HepG2 (cell line): ENCODE measurements around the gene MKNK1. TPM values are rescaled to one million over a fixed set of nuclear protein-coding genes. Genes with fewer than 3 reads are reported as not detected.

Experiments used
- ATAC-seq: fragments of 200-7000 bp; cut with Tn5 transposase; 3 replicates; pipeline ENCODE4 v1.9.1; 2020; ENCODE audit warnings: mild to moderate bottlenecking, moderate library complexity
- BruUV-seq: library from RNA; stranded (reverse); fragments of 400-500 nt; replicated peaks from 2 replicates; lab custom pipeline; 2021; lab: Mats Ljungman, UMichigan
- CTCF ChIA-PET: fragments of 300-600 bp; formaldehyde crosslinking; extraction: SDS; loops from one replicate; lab custom pipeline; 2021; ENCODE audit warnings: low total read pairs, inconsistent platforms, low intra/inter-chr PET ratio; lab: Yijun Ruan, JAX
- POLR2A ChIA-PET: fragments of 350-600 bp; sonication (Branson Sonifier 250); formaldehyde crosslinking; loops from one replicate; lab custom pipeline; 2020; ENCODE audit warnings: antibody characterized with exemption, inconsistent platforms; lab: Yijun Ruan, JAX
- DNase-seq: peaks from one replicate; pipeline ENCODE4 v3.0.0-alpha.2; 2015; ENCODE audit warnings: low spot score
- FAIRE-seq: peaks from 3 replicates; lab custom pipeline; 2011; peaks lifted over from hg19 to GRCh38; lab: Jason Lieb, UNC
- H2AFZ ChIP-seq: one replicate; pipeline ENCODE4 v1.6.1; 2011; ENCODE audit warnings: low read length, inconsistent platforms
- H3K27ac ChIP-seq: fragments of 300-600 bp; 3 replicates; pipeline ENCODE4 v1.8.0; 2011; ENCODE audit warnings: mixed run types, mild to moderate bottlenecking, mixed read lengths, low read length, inconsistent platforms; ENCODE audit not compliant: insufficient read depth; ENCODE audit errors: extremely low read length
- H3K27me3 ChIP-seq, 2 experiments: fragments of 200-600 bp in 1 of 2; 2 replicates in 1 of 2; 3 replicates in 1 of 2; pipeline versions ENCODE4 v1.6.0 to v1.8.0; 2011; ENCODE audit warnings: low read length in 2 of 2, mild to moderate bottlenecking in 2 of 2, moderate library complexity in 2 of 2, inconsistent platforms in 1 of 2; ENCODE audit not compliant: insufficient read depth in 2 of 2, control insufficient read depth in 1 of 2
- H3K36me3 ChIP-seq, 2 experiments: fragments of 200-600 bp in 1 of 2; replicated peaks in 1 of 2; 2 replicates in 1 of 2; 3 replicates in 1 of 2; pipeline versions ENCODE4 v1.5.1 to v1.8.0; 2011; ENCODE audit warnings: low read length in 2 of 2, inconsistent platforms in 1 of 2; ENCODE audit not compliant: insufficient read depth in 2 of 2, control insufficient read depth in 1 of 2
- H3K4me1 ChIP-seq: 2 replicates; pipeline ENCODE4 v1.5.1; 2012; ENCODE audit warnings: low read length, inconsistent platforms; ENCODE audit not compliant: insufficient read depth
- H3K4me2 ChIP-seq: 2 replicates; pipeline ENCODE4 v1.6.0; 2011; ENCODE audit warnings: low read depth, low read length, inconsistent platforms
- H3K4me3 ChIP-seq, 3 experiments: fragments of 200-600 bp in 1 of 3; sonication (generic), shearing (Covaris generic) in 1 of 3; replicated peaks in 1 of 3; 2 replicates each; pipeline ENCODE4 v1.5.1; 2011 to 2016; ENCODE audit warnings: low read length in 3 of 3, inconsistent platforms in 2 of 3, low read depth in 2 of 3, mild to moderate bottlenecking in 2 of 3, control low read depth in 1 of 3, mixed read lengths in 1 of 3; ENCODE audit not compliant: insufficient read depth in 1 of 3
- H3K79me2 ChIP-seq: one replicate; pipeline ENCODE4 v1.6.1; 2011; ENCODE audit warnings: low read length, inconsistent platforms; ENCODE audit not compliant: insufficient read depth
- H3K9ac ChIP-seq: 2 replicates; pipeline ENCODE4 v1.6.0; 2011; ENCODE audit warnings: mild to moderate bottlenecking, low read depth, low read length, inconsistent platforms; ENCODE audit not compliant: insufficient read depth
- H3K9me3 ChIP-seq: 2 replicates; pipeline ENCODE4 v1.5.1; 2012; ENCODE audit warnings: mild to moderate bottlenecking, low read length
- H4K20me1 ChIP-seq: 2 replicates; pipeline ENCODE4 v1.6.0; 2011; ENCODE audit warnings: inconsistent platforms, mild to moderate bottlenecking, low read length, moderate library complexity; ENCODE audit not compliant: insufficient read depth
- EP300 ChIP-seq, 3 experiments: sonication (generic) in 1 of 3; formaldehyde crosslinking in 1 of 3; IDR thresholded peaks; 2 replicates each; pipeline versions ENCODE4 v1.5.1 to v1.6.1; 2011 to 2020; ENCODE audit warnings: low read depth in 2 of 3, low read length in 2 of 3, borderline replicate concordance in 1 of 3, improper control_type of control experiment in 1 of 3, mild to moderate bottlenecking in 1 of 3, missing genetic modification reagents in 1 of 3, moderate library complexity in 1 of 3
- HIVEP1 ChIP-seq: sonication (generic); formaldehyde crosslinking; IDR thresholded peaks from 2 replicates; pipeline ENCODE4 v1.4.0; 2020; ENCODE audit warnings: mild to moderate bottlenecking, missing genetic modification reagents
- ISX ChIP-seq: sonication (generic); formaldehyde crosslinking; conservative IDR thresholded peaks from 2 replicates; pipeline ENCODE4 v1.5.0; 2020; ENCODE audit warnings: missing genetic modification reagents
- RBFOX2 ChIP-seq: fragments of 200-400 bp; formaldehyde crosslinking; IDR thresholded peaks from 2 replicates; pipeline ENCODE4 v1.6.1; 2017; ENCODE audit warnings: low read depth, mild to moderate bottlenecking, low read length
- ZNF234 ChIP-seq: sonication (generic); formaldehyde crosslinking; conservative IDR thresholded peaks from 2 replicates; pipeline ENCODE4 v1.5.1; 2020; ENCODE audit warnings: mild to moderate bottlenecking, missing genetic modification reagents
- ZNF253 ChIP-seq: sonication (generic); formaldehyde crosslinking; IDR thresholded peaks from 2 replicates; pipeline ENCODE4 v1.8.0; 2022; ENCODE audit warnings: mild to moderate bottlenecking, missing genetic modification reagents, borderline replicate concordance
- ZNF333 ChIP-seq: sonication (generic); formaldehyde crosslinking; IDR thresholded peaks from 2 replicates; pipeline ENCODE4 v1.4.0; 2020; ENCODE audit warnings: mild to moderate bottlenecking, missing genetic modification reagents, borderline replicate concordance
- ZNF451 ChIP-seq: sonication (generic); formaldehyde crosslinking; IDR thresholded peaks from 2 replicates; pipeline ENCODE4 v1.5.0; 2020; ENCODE audit warnings: mild to moderate bottlenecking, missing genetic modification reagents
- ZNF550 ChIP-seq: sonication (generic); formaldehyde crosslinking; IDR thresholded peaks from 2 replicates; pipeline ENCODE4 v1.4.0; 2020; ENCODE audit warnings: mild to moderate bottlenecking, missing genetic modification reagents, borderline replicate concordance
- WGBS: methylation state at CpG from one replicate; pipeline ENCODE4 v1.1.6; 2017; ENCODE audit warnings: low lambda C conversion rate; 5-methylcytosine and 5-hydroxymethylcytosine counted together
- in situ Hi-C: cut with HindIII; loops from 2 replicates; pipeline ENCODE4 v1.10.0; 2017; ENCODE audit warnings: low pct_unique_long_range_greater_than_20kb; ENCODE audit not compliant: extremely low pct_ligation_motif_present
- intact Hi-C: fragments of 100-400 bp; cut with micrococcal nuclease; formaldehyde crosslinking; loops from one replicate; pipeline ENCODE4 v1.10.0; 2022; ENCODE audit not compliant: unreplicated experiment
- polyA plus RNA-seq, 8 experiments: library from polyadenylated mRNA; depleted of rRNA in 3 of 8; stranded (reverse) in 7 of 8; unstranded in 1 of 8; fragments of >200 nt; fragmentation: Illumina TruSeq in 4 of 8; extraction: Trizol in 4 of 8; gene quantifications; 2 replicates each; pipeline versions ENCODE4 v1.2.1 to v1.2.3, GENCODE V29; 2011 to 2016; ENCODE audit warnings: low read depth in 4 of 8, missing spikeins in 1 of 8, mixed read lengths in 1 of 8; ENCODE audit not compliant: insufficient read depth in 1 of 8
- total RNA-seq, 5 experiments: library from RNA; depleted of rRNA; stranded (reverse); fragments of >200 nt; fragmentation: Illumina TruSeq; extraction: Trizol; gene quantifications; 2 replicates each; pipeline ENCODE4 v1.2.3, GENCODE V29; 2016; ENCODE audit warnings: low read depth in 1 of 5
- TF ChIP-seq, protein P1 (sequence below): sonication (generic); formaldehyde crosslinking; IDR thresholded peaks from 2 replicates; pipeline ENCODE4 v1.4.0; 2020; ENCODE audit warnings: low read depth, missing genetic modification reagents

Gene MKNK1
- total and polyA plus RNA-seq, 2 of the 13 experiments (the other 11 are each of a cell fraction or from before 2014, with no cell fraction given) = 18.5 to 24.1 TPM

DNA sequence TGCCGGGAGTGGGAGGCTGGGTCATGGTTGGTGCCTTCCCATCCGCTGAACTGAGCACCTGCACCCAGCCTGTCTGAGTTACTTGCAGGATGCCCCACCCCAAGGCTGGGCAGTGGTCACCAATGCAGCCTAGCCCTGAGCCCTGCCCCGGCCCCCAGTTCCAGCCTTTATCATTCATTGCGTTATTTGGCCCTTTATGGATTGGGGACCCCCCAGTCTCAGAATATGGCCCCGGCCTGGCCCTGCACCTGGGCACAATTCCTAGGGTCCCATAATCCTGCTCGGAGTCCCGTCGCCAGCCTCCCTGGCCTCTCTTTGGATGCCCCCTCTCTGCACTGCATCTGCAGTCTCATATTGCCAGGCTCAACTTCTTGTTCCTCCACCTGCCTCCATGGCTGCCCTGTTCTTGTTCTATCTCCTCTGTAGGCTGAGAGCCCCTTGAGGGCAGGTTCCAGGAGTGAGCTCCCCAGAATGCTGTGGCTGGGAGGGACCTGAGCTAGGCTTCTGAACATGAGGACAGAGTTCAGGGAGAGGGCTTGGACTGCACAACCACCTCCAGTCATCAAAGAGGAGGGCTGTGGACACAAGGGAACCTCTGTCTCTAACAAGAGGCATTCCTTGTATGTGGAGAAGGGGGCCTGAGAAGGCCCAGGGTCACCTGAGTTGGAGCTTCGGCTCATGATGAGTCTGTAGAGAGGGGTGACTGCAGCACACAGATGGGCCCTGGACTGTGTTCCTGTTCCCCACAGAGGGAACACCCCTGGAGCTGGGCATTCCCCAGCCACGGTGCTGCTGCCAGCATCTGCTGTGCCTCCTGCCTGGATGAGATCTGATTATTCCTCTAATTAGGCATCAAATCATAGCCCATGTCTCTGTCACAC is 51.5 kb downstream of the MKNK1 start:
- Histone ChIP-seq H3K4me3 (no peak overlapping the region), H3K4me1 (peaks cover 11% of the 10 kb centered on the region; the same call in 1 of the 2 replicates), H3K27me3 (peaks cover 3 to 20% of the 10 kb centered on the region in 2 experiments; a peak in 2 of 5 replicates), H3K27ac (no peak overlapping the region), H3K9me3 (no peaks in the 10 kb centered on the region), H3K9ac (no peak overlapping the region), H2AFZ (no peak overlapping the region), H3K4me2 (no peak overlapping the region), H3K36me3 (no peaks in the 10 kb centered on the region), H3K79me2 (no peaks in the 10 kb centered on the region), H4K20me1 (no peaks in the 10 kb centered on the region)
- 53% methylated on average over 8 of the region's 10 CpGs for WGBS
- no peak for FAIRE-seq
- peak; percentile 16 for DNase-seq
- in situ Hi-C loops (no loop called here), intact Hi-C loops (loop anchor here (10.0 kb wide), 1 partner anchor 172 kb away; no protein-coding TSS in a partner anchor)
- ChIA-PET CTCF (no interaction called here), POLR2A (interaction anchor here (0.6 kb wide), 1 partner anchor 97 kb away, joined by 3 read pairs; no protein-coding TSS in a partner anchor)
- TF ChIP-seq ISX (CRISPR knock-in tag) (no peak), ZNF451 (CRISPR knock-in tag) (no peak), ZNF234 (CRISPR knock-in tag) (no peak), HIVEP1 (CRISPR knock-in tag) (no peak), ZNF253 (CRISPR knock-in tag) (no peak), ZNF333 (CRISPR knock-in tag) (no peak), ZNF550 (CRISPR knock-in tag) (no peak), EP300 (IDR thresholded peaks at IDR 0.05; ENCODE audit: low read depth in 2 of 2, low read length in 2 of 2) (no peak), EP300 (CRISPR knock-in tag; IDR thresholded peaks at IDR 0.05; ENCODE audit: borderline replicate concordance) (no peak), RBFOX2 (no peak)
- TF ChIP-seq, protein P1, sequence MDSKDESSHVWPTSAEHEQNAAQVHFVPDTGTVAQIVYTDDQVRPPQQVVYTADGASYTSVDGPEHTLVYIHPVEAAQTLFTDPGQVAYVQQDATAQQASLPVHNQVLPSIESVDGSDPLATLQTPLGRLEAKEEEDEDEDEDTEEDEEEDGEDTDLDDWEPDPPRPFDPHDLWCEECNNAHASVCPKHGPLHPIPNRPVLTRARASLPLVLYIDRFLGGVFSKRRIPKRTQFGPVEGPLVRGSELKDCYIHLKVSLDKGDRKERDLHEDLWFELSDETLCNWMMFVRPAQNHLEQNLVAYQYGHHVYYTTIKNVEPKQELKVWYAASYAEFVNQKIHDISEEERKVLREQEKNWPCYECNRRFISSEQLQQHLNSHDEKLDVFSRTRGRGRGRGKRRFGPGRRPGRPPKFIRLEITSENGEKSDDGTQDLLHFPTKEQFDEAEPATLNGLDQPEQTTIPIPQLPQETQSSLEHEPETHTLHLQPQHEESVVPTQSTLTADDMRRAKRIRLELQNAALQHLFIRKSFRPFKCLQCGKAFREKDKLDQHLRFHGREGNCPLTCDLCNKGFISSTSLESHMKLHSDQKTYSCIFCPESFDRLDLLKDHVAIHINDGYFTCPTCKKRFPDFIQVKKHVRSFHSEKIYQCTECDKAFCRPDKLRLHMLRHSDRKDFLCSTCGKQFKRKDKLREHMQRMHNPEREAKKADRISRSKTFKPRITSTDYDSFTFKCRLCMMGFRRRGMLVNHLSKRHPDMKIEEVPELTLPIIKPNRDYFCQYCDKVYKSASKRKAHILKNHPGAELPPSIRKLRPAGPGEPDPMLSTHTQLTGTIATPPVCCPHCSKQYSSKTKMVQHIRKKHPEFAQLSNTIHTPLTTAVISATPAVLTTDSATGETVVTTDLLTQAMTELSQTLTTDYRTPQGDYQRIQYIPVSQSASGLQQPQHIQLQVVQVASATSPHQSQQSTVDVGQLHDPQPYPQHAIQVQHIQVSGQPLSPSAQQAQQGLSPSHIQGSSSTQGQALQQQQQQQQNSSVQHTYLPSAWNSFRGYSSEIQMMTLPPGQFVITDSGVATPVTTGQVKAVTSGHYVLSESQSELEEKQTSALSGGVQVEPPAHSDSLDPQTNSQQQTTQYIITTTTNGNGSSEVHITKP = no peak
- BruUV-seq = no TSS peak
- peak; percentile 57 for ATAC-seq
